NB4 (cell line): ENCODE results near the gene NPAS2.

Experiments used
- CTCF ChIP-seq: IDR thresholded peaks from one replicate; pipeline ENCODE4 v1.5.1; 2012; ENCODE audit warnings: low read depth, low read length
- MAX ChIP-seq: IDR thresholded peaks from 2 replicates; pipeline ENCODE4 v1.6.1; 2011; ENCODE audit warnings: low read depth, low read length
- POLR2A ChIP-seq: IDR thresholded peaks from 2 replicates; pipeline ENCODE4 v1.6.1; 2011; ENCODE audit warnings: mild to moderate bottlenecking; ENCODE audit not compliant: insufficient read length; ENCODE audit errors: extremely low read depth

GRCh38 chr2:100940240-100940639 lies 120.3 kb downstream of the NPAS2 start:
- TF ChIP-seq CTCF (no peak), POLR2A (no peak), MAX (no peak)
